DND-41 (cell line): ENCODE results near the gene JAK1.

Experiments
- CTCF ChIP-seq: IDR thresholded peaks from 2 replicates; pipeline ENCODE4 v1.5.1; 2012; ENCODE audit warnings: borderline replicate concordance, low read length, moderate library complexity, mild to moderate bottlenecking; ENCODE audit not compliant: poor library complexity, severe bottlenecking; ENCODE audit errors: extremely low read depth
- EZH2 ChIP-seq: IDR thresholded peaks from 3 replicates; pipeline ENCODE4 v1.6.1; 2012; ENCODE audit warnings: borderline replicate concordance, low read depth, mild to moderate bottlenecking, moderate library complexity, low read length, inconsistent platforms; ENCODE audit not compliant: severe bottlenecking

DNA sequence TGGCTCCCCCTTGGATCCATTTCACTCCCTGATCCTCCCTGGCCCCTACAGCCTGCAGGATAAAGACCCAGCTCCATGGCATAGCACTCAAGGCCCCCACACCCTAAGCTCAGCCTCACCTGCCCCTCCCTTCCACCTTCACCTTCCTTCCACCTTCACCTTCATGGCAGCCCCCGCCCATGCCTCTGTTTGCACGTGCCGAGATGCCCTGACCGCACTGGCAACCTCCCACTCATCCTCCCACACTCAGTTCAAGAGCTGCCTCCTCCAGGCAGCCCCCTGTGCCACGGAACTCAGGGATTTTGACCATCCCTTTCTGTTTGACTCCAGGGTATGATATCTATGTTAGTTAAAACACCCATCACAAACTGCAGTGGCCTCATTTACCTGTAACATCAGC is 111.7 kb downstream of the JAK1 start:
- TF ChIP-seq CTCF: no peak
- TF ChIP-seq EZH2: no peak
